HuH-7 (cell line): ENCODE measurements around the gene SLC49A4.

Experiments
- DNase-seq: peaks from one replicate; pipeline ENCODE4 v3.0.0; 2011; ENCODE audit warnings: low spot score

Gene SLC49A4

GRCh38 chr3:122858373-122858772 is 63.5 kb downstream of the SLC49A4 start:
- peak; percentile 17 for DNase-seq

GRCh38 chr3:122859021-122859805 is 64.3 kb downstream of the SLC49A4 start:
- DNase-seq, result no peak

- no peak for DNase-seq
Observed at GRCh38 chr3:122862381-122862780, 67.5 kb downstream of the SLC49A4 start.

- DNase-seq, result no peak
Observed at GRCh38 chr3:122864498-122864897, 69.6 kb downstream of the SLC49A4 start.

GRCh38 chr3:122868322-122868721 is 73.5 kb downstream of the SLC49A4 start:
- DNase-seq, result no peak

- DNase-seq, result no peak
Observed at GRCh38 chr3:122873741-122874515, 79.1 kb downstream of the SLC49A4 start.

GRCh38 chr3:122875547-122876127 is 80.8 kb downstream of the SLC49A4 start:
- no peak for DNase-seq

GRCh38 chr3:122880173-122880572 is 85.3 kb downstream of the SLC49A4 start:
- no peak for DNase-seq

GRCh38 chr3:122880624-122881023 is 85.8 kb downstream of the SLC49A4 start:
- no peak for DNase-seq

- no peak for DNase-seq
Observed at GRCh38 chr3:122882361-122882947, 87.6 kb downstream of the SLC49A4 start.

- no peak for DNase-seq
Observed at GRCh38 chr3:122886251-122886650, 91.4 kb downstream of the SLC49A4 start.

- no peak for DNase-seq
Observed at GRCh38 chr3:122886946-122887345, 92.1 kb downstream of the SLC49A4 start.

- DNase-seq, result no peak
Observed at GRCh38 chr3:122890077-122890719, 95.3 kb downstream of the SLC49A4 start.

GRCh38 chr3:122890720-122891220 is 95.9 kb downstream of the SLC49A4 start:
- no peak for DNase-seq

GRCh38 chr3:122892118-122892960 is 97.5 kb downstream of the SLC49A4 start:
- DNase-seq, result no peak

GRCh38 chr3:122893282-122893681 is 98.4 kb downstream of the SLC49A4 start:
- DNase-seq, result no peak

- DNase-seq, result no peak
Observed at GRCh38 chr3:122893754-122894668, 99.1 kb downstream of the SLC49A4 start.

- no peak for DNase-seq
Observed at GRCh38 chr3:122898298-122898697, 103.4 kb downstream of the SLC49A4 start.

- no peak for DNase-seq
Observed at GRCh38 chr3:122902326-122902725, 107.5 kb downstream of the SLC49A4 start.

GRCh38 chr3:122903171-122903570 is 108.3 kb downstream of the SLC49A4 start:
- no peak for DNase-seq
